HEK293T (cell line): ENCODE results near the gene TRPM3.
A peak's percentile ranks its signal among the peaks of the same experiment; 100 is the strongest.

Experiments used
- ARNT ChIP-seq: fragments of 450-650 bp; IDR thresholded peaks from 2 replicates; pipeline ENCODE4 v1.6.1; 2017; ENCODE audit warnings: mild to moderate bottlenecking
- BHLHE40 ChIP-seq: fragments of 450-650 bp; IDR thresholded peaks from 2 replicates; pipeline ENCODE4 v1.6.1; 2016; ENCODE audit warnings: mild to moderate bottlenecking, moderate library complexity, borderline replicate concordance
- CTBP1 ChIP-seq: fragments of 450-650 bp; IDR thresholded peaks from 2 replicates; pipeline ENCODE4 v1.6.1; 2016; ENCODE audit warnings: borderline replicate concordance
- ELF4 ChIP-seq: fragments of 450-650 bp; IDR thresholded peaks from 2 replicates; pipeline ENCODE4 v1.6.1; 2017; ENCODE audit warnings: antibody characterized with exemption
- FOXA1 ChIP-seq: fragments of 450-650 bp; IDR thresholded peaks from 2 replicates; pipeline ENCODE4 v1.6.1; 2016; ENCODE audit warnings: mild to moderate bottlenecking
- FOXK2 ChIP-seq: fragments of 450-650 bp; IDR thresholded peaks from 2 replicates; pipeline ENCODE4 v1.6.1; 2016; ENCODE audit warnings: mild to moderate bottlenecking
- FOXM1 ChIP-seq: fragments of 450-650 bp; IDR thresholded peaks from 2 replicates; pipeline ENCODE4 v1.6.1; 2017; ENCODE audit warnings: mild to moderate bottlenecking, borderline replicate concordance
- L3MBTL2 ChIP-seq: fragments of 450-650 bp; conservative IDR thresholded peaks from 2 replicates; pipeline ENCODE4 v1.6.1; 2016; ENCODE audit warnings: mild to moderate bottlenecking
- PKNOX1 ChIP-seq: fragments of 450-650 bp; IDR thresholded peaks from 2 replicates; pipeline ENCODE4 v1.6.1; 2016
- SP1 ChIP-seq: fragments of 450-650 bp; IDR thresholded peaks from 2 replicates; pipeline ENCODE4 v1.6.1; 2017
- SUZ12 ChIP-seq: fragments of 450-650 bp; IDR thresholded peaks from 2 replicates; pipeline ENCODE4 v1.6.1; 2016; ENCODE audit warnings: mild to moderate bottlenecking
- TARDBP ChIP-seq: fragments of 450-650 bp; IDR thresholded peaks from 2 replicates; pipeline ENCODE4 v1.6.1; 2016

DNA sequence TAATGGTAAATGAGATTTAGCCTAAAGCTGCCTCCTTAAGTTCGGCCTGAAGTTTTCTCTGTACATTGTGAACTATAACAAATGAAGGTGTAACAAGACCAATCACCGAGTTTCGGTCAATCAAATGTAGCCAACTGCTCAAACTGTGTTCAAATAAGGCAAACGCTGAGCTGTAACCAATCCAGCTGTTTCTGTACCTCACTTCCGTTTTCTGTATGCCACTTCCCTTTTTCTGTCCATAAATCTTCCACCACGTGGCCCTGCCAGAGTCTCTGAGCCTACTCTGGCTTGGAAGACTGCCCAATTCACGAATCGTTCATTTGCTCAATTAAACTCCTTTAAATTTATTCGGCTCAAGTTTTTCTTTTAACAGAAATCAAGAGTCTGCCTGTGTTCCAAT lies 513.5 kb downstream of the TRPM3 start:
- no peak for TF ChIP-seq SP1
- TF ChIP-seq SUZ12: no peak
- TF ChIP-seq TARDBP: no peak
- no peak for TF ChIP-seq ARNT
- TF ChIP-seq FOXM1: no peak
- no peak for TF ChIP-seq FOXK2
- TF ChIP-seq BHLHE40: no peak
- no peak for TF ChIP-seq L3MBTL2
- TF ChIP-seq ELF4: no peak
- TF ChIP-seq PKNOX1: peak; percentile 51
- TF ChIP-seq CTBP1: no peak
- no peak for TF ChIP-seq FOXA1
